Activated CD4-positive, alpha-beta T cell treated with anti-CD3 and anti-CD28 coated beads, Interleukin-2, amount 50 U/mL, for 48 hours (primary cell): ENCODE results near the gene SRPK2.

Source experiments
- DNase-seq, 2 experiments: peaks; one replicate each; pipeline ENCODE4 v3.0.0-alpha.2; 2020

The SRPK2 gene

DNA sequence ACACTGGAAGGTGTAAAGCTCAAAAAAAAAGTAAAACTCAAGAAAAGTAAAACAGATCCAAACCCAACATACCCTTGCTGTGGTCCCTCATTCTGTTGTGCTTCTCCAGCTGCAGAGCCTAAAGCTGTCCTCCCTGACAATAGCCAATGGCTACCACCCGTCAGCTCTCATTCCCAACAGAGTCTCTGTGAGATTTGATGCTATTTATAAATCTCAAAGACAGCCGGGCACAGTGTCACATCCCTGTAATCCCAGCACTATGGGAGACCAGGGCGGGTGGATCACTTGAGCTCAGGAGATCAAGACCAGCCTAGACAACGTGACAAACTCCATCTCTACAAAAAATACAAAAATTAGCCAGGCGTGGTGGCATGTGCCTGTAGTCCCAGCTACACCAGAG lies 258.7 kb downstream of the SRPK2 start:
- DNase-seq = no peak

DNA sequence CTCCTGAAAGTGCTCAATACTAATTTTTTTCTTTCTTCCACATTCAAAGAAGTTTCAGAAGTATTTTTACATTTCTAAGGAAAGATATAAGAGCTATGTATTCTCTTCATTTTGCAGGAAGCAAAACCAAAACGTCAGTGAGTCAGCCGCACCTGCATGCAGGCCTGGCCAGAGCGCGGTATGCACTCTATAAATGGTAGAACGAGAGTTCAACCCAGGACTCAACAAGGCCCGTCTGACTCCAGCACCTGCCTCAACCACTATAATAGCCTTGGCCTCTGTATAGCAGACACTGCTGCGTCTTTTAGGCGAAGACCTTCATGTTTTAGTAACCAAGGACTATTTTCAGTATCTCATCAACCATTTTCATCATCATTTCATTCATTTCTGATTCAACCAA lies 261.5 kb downstream of the SRPK2 start:
- DNase-seq = no peak

DNA sequence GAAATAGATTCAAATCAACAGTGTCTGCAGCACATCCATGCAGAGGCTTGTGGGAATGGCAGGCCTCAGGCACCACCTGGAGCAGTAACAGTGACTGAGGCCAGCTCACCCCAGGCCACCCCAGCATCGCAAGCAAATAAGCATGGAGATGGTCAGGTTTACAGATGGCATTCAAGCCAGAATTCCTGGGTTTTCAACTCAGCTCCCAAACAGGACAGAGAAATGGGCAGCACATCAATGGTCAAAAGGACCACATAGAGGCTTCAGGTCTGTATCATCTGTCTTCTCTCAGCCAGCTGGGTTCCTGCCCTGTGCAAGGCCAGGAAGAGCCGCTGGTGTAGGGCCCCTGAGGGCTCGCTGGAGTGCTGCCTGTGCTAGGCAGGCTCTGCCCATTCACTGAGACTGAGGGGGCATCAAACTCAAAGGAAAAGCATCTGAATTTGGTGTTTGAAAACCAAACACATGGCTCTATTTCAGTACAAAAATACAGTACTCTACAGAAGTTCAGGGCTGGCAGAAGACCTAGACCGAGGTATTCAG lies 262.2 kb downstream of the SRPK2 start:
- no peak for DNase-seq

DNA sequence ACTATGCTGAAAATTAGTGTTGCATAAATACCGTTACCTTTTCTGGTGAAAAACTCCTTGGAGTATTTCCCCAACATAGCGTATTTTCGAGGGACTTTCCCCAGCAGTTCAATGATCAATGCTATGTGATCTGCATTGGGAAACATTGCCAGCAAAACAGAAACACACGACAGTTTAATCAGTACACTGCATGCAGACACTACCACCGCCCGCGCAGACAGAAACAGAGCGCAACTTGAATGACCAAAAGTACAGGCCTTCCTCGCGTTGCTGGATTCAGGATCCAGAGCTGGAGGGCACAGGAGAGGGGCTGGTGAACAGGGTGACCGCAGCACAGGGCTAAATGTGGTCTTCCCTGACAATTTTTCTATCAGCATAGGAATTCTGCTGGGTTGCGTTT lies 263.0 kb downstream of the SRPK2 start:
- no peak for DNase-seq

DNA sequence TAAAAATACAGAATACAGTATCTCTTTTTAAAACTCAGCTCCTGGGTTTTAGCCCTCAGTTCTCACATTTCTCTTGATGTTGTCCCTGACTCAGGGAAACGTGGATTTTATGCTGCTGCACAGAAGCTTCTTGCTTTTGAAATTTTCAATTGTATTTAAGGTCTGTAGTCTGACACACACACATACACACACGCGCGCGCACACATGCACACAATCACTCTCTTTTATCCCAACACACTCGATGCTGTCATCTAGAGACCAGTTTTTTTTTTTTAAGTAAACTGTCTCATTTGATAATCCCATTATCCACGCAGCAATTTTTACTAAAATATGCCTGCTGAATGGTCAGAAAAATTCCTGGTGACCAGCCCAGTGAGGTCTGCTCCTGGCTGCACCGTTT lies 266.1 kb downstream of the SRPK2 start:
- DNase-seq = no peak

DNA sequence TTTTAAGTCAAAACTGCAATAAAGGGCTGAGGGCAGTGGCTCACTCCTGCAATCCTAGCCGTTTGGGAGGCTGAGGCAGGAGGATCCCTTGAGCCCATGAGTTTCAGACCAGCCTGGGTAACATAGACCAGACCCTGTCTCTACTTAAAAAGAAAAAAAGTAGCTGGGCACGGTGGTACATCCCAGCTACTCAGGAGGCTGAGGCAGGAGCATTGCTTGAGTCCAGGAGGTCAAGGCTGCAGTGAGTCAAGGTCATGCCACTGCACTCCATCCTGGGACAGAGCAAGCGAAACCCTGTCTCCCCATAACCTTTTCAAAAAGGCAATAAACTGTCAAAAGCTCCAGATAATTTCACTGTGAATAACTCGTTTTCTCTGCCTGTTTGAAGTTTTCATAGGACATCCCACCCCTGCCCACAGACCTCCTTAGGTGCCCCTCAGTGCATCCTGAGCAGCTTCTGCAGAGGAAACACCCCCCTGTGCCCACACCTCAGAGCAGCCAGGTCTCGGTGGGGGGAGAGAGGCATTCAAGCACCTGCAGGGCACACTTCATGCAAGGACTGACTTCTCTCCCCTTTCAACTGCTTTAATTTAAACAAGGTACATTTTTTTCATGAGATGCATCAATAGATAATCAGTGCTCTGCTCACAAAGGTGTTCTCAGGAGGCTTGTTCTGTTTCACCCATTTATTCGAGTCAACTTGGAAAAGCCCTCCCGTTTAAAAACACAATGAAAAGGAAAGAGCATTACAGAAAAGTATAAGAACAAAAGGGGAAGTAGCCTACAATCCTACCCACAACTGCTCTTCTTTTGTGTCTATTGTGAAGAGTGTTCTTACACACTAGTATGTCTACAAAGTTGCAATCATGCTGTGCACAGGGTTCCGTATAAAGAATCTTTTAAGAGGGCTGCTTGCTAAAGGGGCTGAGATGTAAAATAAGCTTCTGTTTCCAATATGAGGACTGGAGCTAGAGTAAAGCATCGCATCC lies 269.8 kb downstream of the SRPK2 start:
- DNase-seq = no peak

DNA sequence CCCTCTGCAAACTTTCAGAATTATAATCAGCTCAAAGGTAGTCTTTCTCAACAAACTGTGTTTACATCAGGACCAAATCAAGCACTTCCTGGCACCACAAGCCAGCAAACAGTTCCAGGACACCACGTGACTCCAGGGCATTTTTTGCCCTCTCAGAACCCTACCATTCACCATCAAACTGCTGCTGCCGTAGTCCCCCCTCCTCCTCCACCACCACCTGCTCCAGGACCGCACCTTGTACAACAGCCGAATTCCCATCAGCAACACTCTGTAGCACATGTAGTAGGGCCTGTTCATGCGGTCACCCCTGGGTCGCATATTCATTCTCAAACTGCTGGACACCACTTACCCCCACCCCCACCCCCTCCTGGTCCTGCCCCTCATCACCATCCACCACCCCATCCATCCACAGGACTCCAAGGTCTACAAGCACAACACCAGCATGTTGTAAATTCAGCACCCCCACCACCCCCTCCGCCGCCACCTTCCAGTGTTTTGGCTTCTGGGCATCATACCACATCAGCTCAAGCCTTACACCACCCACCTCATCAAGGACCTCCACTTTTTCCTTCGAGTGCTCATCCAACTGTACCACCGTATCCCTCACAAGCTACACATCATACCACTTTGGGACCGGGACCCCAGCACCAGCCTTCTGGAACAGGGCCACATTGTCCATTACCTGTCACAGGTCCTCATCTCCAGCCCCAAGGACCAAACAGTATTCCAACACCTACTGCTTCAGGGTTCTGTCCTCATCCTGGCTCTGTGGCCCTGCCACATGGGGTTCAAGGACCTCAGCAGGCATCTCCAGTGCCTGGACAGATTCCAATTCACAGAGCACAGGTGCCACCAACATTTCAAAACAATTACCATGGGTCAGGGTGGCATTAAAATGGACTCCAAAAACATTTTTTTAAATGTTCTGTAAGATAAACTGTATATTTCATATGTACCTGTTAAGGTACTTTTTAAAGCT lies 276.0 kb downstream of the SRPK2 start:
- no peak for DNase-seq

DNA sequence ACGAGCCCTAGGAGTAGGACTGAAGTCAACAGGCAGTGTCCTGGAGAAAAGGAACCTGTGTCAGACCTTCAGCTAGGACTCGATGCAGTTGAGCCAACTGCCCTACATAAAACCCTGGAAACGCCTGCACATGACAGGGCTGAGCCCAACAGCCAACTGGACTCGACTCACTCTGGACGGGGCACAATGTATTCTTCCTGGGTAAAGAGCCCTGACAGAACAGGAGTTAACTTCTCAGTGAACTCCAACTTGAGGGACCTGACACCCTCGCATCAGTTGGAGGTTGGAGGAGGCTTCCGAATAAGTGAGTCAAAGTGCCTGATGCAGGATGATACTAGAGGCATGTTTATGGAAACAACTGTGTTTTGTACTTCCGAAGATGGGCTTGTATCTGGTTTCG lies 281.3 kb downstream of the SRPK2 start:
- DNase-seq = no peak

DNA sequence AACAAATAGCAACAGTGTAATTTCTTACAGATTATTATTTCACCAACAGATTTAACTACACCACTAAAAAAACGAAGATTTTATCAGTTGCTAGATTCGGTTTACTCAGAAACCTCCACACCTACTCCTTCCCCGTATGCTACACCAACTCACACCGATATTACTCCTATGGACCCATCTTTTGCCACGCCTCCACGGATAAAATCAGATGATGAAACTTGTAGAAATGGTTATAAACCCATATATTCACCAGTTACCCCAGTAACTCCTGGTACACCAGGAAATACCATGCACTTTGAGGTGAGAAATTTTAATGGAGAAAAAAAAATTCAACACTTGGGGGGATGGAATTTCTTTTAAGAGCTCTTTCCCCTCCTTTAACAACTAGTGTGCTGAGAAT lies 282.2 kb downstream of the SRPK2 start:
- DNase-seq = no peak

DNA sequence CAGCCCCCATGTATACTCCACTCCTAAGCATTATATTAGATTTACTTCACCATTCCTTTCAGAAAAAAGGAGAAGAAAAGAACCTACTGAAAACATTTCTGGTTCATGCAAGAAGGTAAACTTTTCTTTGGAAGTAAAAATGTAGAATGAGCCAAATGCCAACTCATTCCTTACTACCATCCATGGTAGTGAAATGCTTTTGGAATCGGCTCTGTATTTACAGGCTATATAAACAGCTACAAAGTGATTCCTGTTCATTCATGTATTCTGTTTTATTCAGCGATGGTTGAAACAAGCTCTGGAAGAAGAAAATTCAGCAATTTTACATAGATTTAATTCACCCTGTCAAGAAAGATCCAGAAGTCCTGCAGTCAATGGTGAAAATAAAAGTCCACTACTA lies 283.1 kb downstream of the SRPK2 start:
- DNase-seq = no peak

DNA sequence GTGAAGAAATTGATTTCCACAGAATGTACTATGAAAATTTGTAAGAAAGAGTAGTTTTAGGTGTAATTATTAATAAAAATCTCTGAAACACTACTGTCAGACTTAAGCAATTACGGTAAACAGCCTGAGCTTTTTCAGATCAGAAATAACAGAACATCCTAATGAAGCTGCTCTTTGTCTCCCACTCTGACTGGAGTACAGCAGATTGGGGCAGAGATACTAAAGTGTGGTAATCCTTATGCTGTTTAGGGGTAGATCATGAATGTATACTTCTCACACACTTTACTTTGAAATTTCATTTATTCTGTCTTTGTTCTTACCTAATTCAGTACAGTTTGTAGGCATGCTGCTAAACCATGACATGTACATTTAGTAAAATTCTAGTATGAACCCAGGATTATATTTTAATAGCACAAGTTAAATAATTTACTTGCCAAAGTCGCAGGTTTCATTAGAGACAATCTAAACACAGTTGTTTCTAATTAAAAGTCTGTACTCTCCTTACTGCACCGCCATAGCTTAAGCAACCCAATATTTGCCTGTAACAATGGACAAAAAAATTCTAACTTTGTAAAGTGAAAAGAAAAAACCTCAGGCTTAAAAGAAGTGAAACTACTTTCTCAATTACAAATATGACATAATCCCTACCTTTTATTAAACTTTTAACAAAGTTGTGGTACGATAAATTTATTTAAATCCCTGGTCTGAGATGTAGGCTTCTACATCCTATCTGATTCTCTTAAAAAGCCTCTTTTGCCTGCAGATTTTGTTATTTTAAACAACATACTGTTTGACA lies 286.0 kb downstream of the SRPK2 start:
- DNase-seq = no peak

DNA sequence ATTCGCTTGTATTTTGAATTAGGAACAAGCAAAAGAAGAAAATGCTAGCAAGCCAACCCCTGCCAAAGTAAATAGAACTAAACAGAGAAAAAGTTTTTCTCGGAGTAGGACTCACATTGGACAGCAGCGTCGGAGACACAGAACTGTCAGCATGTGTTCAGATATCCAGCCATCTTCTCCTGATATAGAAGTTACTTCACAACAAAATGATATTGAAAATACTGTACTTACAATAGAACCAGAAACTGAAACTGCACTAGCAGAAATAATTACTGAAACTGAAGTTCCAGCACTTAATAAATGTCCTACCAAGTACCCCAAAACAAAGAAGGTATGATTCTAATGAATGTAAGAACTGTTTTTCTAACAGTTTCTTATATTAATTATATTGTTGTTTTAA lies 286.9 kb downstream of the SRPK2 start:
- DNase-seq = no peak

DNA sequence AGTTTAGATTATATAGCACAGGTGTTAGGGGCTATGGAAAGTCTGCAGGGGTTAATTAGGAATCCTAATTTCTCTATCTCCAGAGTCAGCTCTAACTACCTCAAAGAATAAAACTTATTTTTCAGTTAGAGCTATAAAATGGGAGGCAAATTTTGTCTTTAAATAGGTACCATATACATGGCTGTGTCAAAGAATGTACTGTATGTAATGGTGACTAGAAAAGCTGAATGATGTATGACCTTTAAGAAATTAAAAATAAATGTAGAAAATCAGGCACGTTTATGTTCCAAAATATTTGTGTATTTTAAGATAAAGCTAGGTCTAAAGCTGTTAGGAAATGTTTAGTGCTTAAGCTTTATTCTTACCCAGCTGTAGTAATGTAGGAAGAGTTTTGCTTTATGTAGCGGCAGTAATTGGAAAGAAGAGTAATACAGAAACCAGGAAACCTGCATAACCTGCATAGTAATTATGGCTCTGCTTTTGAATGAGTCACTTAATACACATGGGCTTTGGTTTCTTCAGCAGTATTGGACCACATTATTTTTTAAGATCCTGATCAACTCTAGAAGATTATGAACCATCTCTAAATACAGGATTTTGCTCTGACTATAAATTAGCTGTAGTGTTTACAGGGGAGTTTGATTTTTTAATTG lies 289.7 kb downstream of the SRPK2 start:
- DNase-seq = no peak

DNA sequence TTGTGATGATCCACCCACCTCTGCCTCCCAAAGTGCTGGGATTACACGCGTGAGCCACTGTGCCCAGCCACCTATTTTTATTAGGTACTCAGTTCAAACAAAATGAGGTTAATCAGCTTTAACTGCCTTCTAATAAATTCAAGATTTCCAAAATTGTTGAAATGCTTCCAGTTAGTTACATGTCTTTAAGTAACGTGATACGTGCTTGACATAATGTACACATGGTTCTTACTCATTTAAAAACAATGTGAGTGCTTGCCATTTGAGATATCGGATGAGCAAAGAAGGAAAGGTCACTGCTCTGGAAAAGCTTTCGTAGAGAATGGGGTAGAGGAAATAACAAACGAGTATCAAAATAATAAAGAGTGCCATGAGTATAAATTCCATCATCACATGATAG lies 291.1 kb downstream of the SRPK2 start:
- DNase-seq = no peak

DNA sequence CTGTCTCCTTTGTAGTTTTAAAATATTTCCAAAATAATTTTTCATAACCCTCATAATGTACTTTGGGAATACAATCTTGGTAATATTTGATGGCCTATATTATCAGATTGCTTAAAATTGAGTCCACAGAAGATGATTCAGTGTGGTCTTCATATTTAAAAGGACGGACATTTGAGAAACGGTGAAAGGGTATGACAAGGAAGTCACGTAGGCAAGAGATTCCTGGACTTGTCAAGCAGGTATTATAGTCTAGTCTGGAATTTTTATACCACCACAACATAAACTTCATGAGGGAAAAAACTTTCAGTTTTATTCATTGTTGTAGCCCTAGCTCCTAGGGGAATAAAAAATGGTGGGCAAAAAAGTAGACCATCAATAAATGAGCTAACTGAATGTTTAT lies 292.4 kb downstream of the SRPK2 start:
- no peak for DNase-seq

DNA sequence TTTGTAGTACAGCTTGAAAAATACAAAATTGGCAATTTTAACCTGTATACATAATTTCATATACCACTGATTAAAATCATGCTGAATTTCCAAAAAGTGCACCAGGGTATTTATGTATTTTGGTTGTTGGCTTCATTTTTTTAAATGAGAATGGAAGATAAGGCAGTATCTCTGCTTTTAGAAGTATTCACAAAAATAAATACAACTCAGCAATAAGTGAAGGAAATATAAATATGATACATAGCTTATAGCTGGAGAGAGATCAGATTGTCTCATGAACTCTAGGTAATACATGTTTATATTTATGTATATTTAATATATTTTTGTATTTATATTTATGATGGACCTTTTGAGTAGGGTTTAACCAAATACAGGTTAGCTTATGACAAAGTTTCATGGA lies 293.8 kb downstream of the SRPK2 start:
- DNase-seq = no peak

DNA sequence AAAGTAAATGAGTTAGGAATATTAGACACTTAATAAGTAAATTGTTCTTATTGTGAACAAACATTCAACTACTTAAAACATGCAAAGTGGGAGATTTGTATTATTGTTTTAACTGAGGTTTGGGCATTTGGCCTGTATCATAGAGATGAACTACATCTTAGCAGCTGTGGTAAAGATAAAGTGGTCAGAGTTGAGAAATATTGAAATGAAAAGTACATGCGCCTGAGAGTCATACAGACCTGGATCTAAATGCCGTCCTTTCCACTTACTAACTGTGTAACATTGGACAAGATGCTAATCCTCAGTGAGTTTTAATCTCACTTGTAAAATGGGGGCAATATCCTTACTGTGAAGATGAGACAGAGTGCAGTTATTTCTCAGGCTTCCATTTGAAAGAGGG lies 300.3 kb downstream of the SRPK2 start:
- no peak for DNase-seq

DNA sequence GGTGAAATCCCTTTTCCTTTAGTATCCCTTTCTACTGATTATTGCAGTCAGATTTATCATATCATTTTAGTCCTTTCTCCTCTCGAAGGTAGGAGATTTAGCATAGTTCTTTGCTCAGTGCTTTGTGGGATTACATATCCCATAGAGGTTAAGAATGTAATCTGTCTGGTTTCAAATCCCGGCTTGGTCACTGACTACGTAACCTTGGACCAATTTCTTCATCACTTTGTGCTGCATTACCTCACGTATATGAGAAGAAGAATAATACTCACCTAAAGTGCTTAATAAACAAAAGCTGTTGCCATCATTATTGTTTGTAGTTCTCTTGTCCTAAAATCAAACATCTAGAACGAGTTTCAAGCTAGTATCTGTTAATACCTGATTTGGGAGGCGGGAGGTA lies 300.7 kb downstream of the SRPK2 start:
- DNase-seq = no peak

DNA sequence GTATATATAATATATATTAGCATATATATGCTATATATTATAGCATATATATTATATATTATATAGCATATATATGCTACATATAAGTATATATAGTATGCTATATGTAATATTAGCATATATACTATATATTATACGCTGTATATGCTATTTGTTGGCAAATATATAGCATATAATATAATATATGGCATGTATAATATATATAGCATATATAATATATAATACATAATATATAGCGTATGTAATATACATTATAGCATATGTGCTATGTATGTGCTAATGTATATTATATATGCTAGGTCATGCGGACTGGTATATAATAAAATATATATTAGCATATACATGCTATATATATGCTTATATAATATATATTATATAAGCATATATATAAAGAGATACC lies 301.9 kb downstream of the SRPK2 start:
- no peak for DNase-seq

DNA sequence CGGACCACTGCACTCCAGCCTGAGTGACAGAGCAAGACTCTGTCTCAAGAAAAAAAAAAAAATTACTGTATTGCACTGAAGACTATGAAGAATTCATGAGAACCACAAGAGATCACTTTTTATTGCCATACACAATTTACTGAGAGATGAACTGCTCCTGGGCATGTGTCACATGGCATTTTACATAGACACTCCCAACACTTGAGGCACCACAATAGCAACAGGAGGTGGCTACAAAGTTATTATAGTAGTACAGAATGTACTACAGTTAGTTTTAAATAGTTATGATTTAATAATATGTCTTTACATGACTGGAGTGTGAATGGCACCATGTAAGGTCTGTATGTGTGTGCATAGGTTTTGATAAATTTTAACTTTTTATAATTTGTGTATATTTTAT lies 304.1 kb downstream of the SRPK2 start:
- DNase-seq = no peak

DNA sequence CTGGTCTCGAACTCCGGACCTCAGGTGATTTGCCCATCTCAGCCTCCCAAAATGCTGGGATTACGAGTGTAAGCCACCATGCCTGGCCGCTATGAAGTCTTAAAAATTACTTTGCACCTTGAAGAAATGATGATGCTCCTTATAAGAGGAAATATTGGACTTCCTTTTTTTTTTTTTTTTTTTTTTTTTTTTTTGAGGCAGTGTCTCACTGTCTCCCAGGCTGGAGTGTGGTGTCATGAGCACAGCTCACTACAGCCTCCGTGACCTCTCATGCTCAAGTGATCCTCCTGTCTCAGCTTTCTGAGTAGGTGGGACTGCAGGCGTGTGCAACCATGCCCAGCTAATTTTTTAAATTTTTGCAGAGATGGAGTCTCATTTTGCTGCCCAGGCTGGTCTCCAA lies 309.4 kb downstream of the SRPK2 start:
- DNase-seq = no peak

DNA sequence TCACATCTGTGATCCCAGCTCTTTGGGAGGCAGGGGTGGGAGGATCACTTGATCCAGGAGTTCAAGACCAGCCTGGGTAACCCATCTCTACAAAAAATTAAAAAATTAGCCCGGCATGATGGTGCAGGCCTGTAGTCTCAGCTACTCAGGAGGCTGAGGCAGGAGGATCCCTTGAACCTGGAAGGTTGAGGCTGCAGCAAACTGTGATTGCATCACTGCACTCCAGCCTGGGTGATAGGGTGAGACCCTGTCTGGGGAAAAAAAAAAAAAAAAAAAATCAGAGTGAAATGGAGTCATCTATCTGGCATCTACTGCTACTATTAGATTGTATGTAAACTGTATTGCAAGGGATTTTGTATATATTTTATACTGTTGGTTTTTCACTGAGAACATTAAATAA lies 315.6 kb downstream of the SRPK2 start:
- no peak for DNase-seq
